Esophagus muscularis mucosa (tissue), 4 donors: ENCODE measurements around the gene LETM1.

ENCODE experiments used
- CTCF ChIP-seq, 3 experiments: fragments of 200-600 bp in 2 of 3; fragments of 450-650 bp in 1 of 3; sonication (generic) in 2 of 3; IDR thresholded peaks; one replicate each; pipeline ENCODE4 v1.5.1; 2017 to 2019; ENCODE audit warnings: antibody characterized with exemption in 3 of 3, mild to moderate bottlenecking in 2 of 3, moderate library complexity in 1 of 3
- EP300 ChIP-seq: sonication (generic); formaldehyde crosslinking; IDR thresholded peaks from one replicate; pipeline ENCODE4 v1.6.1; 2017; ENCODE audit warnings: antibody characterized with exemption
- POLR2A ChIP-seq: fragments of 450-650 bp; IDR thresholded peaks from one replicate; pipeline ENCODE4 v1.6.1; 2017; ENCODE audit warnings: antibody characterized with exemption, moderate library complexity, mild to moderate bottlenecking, low read depth
- POLR2AphosphoS5 ChIP-seq, 2 donors: sonication (generic); formaldehyde crosslinking; IDR thresholded peaks; one replicate each; pipeline ENCODE4 v1.6.1; 2017; ENCODE audit warnings: antibody characterized with exemption in 2 of 2

- TF ChIP-seq POLR2A = no peak
- no peak for TF ChIP-seq CTCF (IDR thresholded peaks at IDR 0.05)
- TF ChIP-seq EP300 = no peak
- no peak for TF ChIP-seq POLR2AphosphoS5 (IDR thresholded peaks at IDR 0.05)
Measured at GRCh38 chr4:1788254-1788973, 67.5 kb downstream of the LETM1 start.
